Sigmoid colon (tissue), 7 donors: ENCODE measurements around the gene ASXL1. TPM values are rescaled to one million over a fixed set of nuclear protein-coding genes. Genes with fewer than 3 reads are reported as not detected.

ENCODE experiments used
- DNase-seq: peaks from one replicate; pipeline ENCODE4 v3.0.0-alpha.2; 2019
- H3K27ac ChIP-seq, 4 donors: fragments of 200-600 bp; sonication (generic); one replicate each; pipeline ENCODE4 v1.5.1; 2016 to 2019; ENCODE audit warnings: mild to moderate bottlenecking in 1 of 4
- H3K27me3 ChIP-seq, 3 donors: fragments of 200-600 bp; sonication (generic); one replicate each; pipeline ENCODE4 v1.5.1; 2019; ENCODE audit warnings: mild to moderate bottlenecking in 1 of 3
- H3K36me3 ChIP-seq, 4 donors: fragments of 200-600 bp; sonication (generic); one replicate each; pipeline ENCODE4 v1.5.1; 2016 to 2019
- H3K4me1 ChIP-seq, 4 donors: fragments of 200-600 bp; sonication (generic); one replicate each; pipeline ENCODE4 v1.5.1; 2017 to 2019
- H3K4me3 ChIP-seq, 4 donors: fragments of 200-600 bp; sonication (generic); one replicate each; pipeline ENCODE4 v1.5.1; 2017 to 2019; ENCODE audit warnings: mild to moderate bottlenecking in 2 of 4, moderate library complexity in 1 of 4
- H3K9me3 ChIP-seq, 4 donors: fragments of 200-600 bp in 3 of 4; sonication (generic) in 3 of 4; one replicate each; pipeline versions ENCODE4 v1.5.1 to v1.6.1; 2013 to 2019
- CTCF ChIP-seq, 4 experiments: fragments of 450-650 bp in 3 of 4; fragments of 200-600 bp in 1 of 4; IDR thresholded peaks; one replicate each; pipeline ENCODE4 v1.5.1; 2016 to 2019; ENCODE audit warnings: antibody characterized with exemption in 4 of 4, mild to moderate bottlenecking in 3 of 4, moderate library complexity in 2 of 4
- EP300 ChIP-seq, 4 donors: sonication (generic); formaldehyde crosslinking; IDR thresholded peaks; one replicate each; pipeline ENCODE4 v1.6.1; 2017; ENCODE audit warnings: antibody characterized with exemption in 4 of 4
- POLR2A ChIP-seq, 2 donors: fragments of 450-650 bp; IDR thresholded peaks; one replicate each; pipeline ENCODE4 v1.6.1; 2016; ENCODE audit warnings: antibody characterized with exemption in 2 of 2, mild to moderate bottlenecking in 2 of 2, moderate library complexity in 2 of 2
- POLR2AphosphoS5 ChIP-seq, 4 donors: sonication (generic); formaldehyde crosslinking; IDR thresholded peaks; one replicate each; pipeline ENCODE4 v1.6.1; 2017; ENCODE audit warnings: antibody characterized with exemption in 4 of 4
- WGBS, 2 donors: extraction: QIAGEN DNeasy Blood & Tissue Kit; methylation state at CpG; one replicate each; pipeline ENCODE4 v1.1.7; 2013; 5-methylcytosine and 5-hydroxymethylcytosine counted together
- intact Hi-C: fragments of 100-400 bp; cut with DNase I; formaldehyde crosslinking; loops from one replicate; pipeline ENCODE4 v1.15.1; 2023
- polyA plus RNA-seq, 3 donors: library from polyadenylated mRNA; stranded (reverse); fragments of 200-250 nt; gene quantifications; one replicate each; pipeline ENCODE4 v1.2.3, GENCODE V29; 2013
- total RNA-seq, 4 donors: library from RNA; depleted of rRNA; stranded (reverse); fragments of >200 nt; gene quantifications; one replicate each; pipeline ENCODE4 v1.1.0, GENCODE V29; 2016
- donor health status: healthy with polysubstance abuse.
- donor health status: Bipolar disorder and iron deficiency.
- donor health status: healthy.

Gene ASXL1
- total and polyA plus RNA-seq, 7 donors: 6.0 to 102 (median 46.7) TPM

DNA sequence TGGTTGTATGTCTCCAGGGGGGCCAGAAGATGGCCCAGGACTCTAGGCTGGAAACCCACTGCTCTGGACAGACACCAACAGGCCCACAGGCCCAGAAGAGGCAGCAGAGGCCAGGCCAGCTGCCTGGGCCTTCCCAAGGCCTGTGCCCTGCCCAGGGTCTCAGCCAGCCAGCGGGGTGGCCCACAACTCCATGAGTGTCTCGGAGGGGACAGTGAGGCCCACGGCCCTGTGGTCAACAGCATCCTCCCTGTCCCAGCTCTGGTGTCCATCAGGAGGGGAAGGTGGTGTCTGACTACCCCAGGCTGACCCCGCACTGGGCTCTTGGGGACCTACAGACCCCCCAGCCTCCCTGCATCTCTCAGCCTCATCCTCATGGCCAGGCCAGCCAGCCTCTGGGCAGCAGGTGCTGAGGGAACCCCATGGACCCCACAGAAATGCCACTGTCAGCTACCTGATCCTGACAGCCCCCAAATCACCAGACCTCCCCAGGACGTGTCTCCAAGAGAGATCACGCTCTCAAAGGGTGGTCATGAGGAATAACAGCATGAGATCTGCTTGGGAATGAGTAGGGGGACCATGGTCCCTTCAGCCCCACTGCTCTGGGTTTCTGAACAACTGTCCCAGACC lies 114.6 kb downstream of the ASXL1 start:
- no peak for DNase-seq

DNA sequence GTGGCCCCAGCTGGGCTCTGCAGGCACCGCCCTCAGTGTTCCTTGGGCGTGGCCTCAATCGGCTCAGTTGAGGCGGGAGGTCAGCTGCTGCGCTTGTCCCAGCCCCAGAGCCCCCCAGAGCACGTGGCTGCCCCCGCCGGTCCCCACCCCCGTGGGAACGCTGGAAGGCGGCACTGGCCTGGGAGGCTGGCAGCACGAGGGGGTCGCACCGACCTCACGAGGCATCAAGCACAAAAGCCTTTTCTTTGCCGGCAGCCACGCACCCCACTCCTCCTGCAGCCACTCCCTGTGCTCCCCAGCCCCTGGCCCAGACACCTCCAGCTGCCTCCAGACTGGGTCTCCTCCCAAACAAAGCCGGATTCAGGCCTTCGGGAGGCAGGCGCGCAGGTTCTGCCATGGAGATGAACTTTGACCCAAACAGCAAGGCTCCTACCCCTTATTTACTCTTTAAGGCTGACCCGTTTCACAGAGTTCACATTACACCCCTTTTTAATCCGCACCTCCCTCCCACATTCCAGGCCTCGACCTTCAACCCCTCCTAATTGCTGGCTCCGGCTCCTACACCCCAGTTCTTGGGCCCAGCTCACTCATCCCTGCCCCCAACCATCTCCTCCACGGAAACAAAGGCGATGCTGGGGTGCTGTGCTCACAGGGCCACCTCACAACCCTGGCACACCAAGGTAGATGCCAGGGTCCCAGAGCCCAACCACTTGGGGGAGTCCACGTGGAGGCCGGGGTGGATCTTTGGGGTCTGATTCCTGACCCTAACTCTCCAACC lies 115.3 kb downstream of the ASXL1 start:
- H3K4me3 ChIP-seq: peak overlapping the region in 3 of 4 donors; percentile 40 to 44 (median 44)
- WGBS, 2 donors: 10 to 56% methylated on average over 29 of the region's 29 CpGs
- no peak for DNase-seq
- no peaks in the 10 kb centered on the region for H3K36me3 ChIP-seq
- intact Hi-C loops: loop anchor here (2.0 kb wide), 1 partner anchor 115 kb away; the partner anchor contains the start of gene ASXL1
- H3K27ac ChIP-seq: peak overlapping the region; percentile 89 to 97 (median 94)
- TF ChIP-seq EP300 (IDR thresholded peaks at IDR 0.05) (no peak), POLR2AphosphoS5 (IDR thresholded peaks at IDR 0.05) (no peak)
- no peaks in the 10 kb centered on the region for H3K27me3 ChIP-seq
- no peaks in the 10 kb centered on the region for H3K9me3 ChIP-seq
- peaks cover 0 to 97% (median 96%) of the 10 kb centered on the region in 4 donors for H3K4me1 ChIP-seq

More for the DNA sequence above, 114.6 kb downstream of the ASXL1 start:
- H3K36me3 ChIP-seq: no peaks in the 10 kb centered on the region
- no peaks in the 10 kb centered on the region for H3K9me3 ChIP-seq
- TF ChIP-seq POLR2AphosphoS5 (IDR thresholded peaks at IDR 0.05) (no peak), CTCF (IDR thresholded peaks at IDR 0.05) (no peak), EP300 (IDR thresholded peaks at IDR 0.05) (no peak), POLR2A (IDR thresholded peaks at IDR 0.05) (no peak)
- H3K4me3 ChIP-seq: peak overlapping the region in 2 of 4 donors; percentile 40 to 44
- H3K27ac ChIP-seq: peak overlapping the region; percentile 89 to 97 (median 94)
- H3K27me3 ChIP-seq: no peaks in the 10 kb centered on the region
- WGBS, 2 donors: 77 to 86% methylated on average over 6 of the region's 6 CpGs
- intact Hi-C loops: no loop called here
- peaks cover 0 to 99% (median 97%) of the 10 kb centered on the region in 4 donors for H3K4me1 ChIP-seq

- Histone ChIP-seq H3K4me1 (peaks cover 0 to 100% (median 99%) of the 10 kb centered on the region in 4 donors), H3K27me3 (no peaks in the 10 kb centered on the region), H3K36me3 (no peaks in the 10 kb centered on the region), H3K4me3 (peak overlapping the region; percentile 12 to 44 (median 42)), H3K27ac (peak overlapping the region; percentile 89 to 97 (median 94)), H3K9me3 (no peaks in the 10 kb centered on the region)
- DNase-seq: no peak
- 22 to 64% methylated on average over 18 of the region's 18 CpGs for WGBS, 2 donors
- TF ChIP-seq POLR2A (IDR thresholded peaks at IDR 0.05) (no peak), POLR2AphosphoS5 (IDR thresholded peaks at IDR 0.05) (peak in 1 of 4 donors; percentile 15)
- intact Hi-C loops: loop anchor here (2.0 kb wide), 1 partner anchor 115 kb away; the partner anchor contains the start of gene ASXL1
Observed at GRCh38 chr20:32474009-32474716, 116.0 kb downstream of the ASXL1 start.

DNA sequence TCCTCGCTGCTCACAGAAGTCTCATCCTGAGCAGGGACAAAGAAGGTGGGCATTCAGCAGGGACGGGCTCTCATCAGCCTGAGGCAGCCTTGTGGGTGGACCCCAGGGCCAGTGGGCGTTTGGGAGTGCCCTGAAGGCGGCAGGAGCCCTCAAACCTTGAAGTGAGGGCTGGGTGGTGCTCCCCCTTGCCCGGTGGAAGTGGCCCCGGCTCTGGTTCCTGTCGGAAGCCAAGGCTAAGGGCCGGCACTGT lies 116.5 kb downstream of the ASXL1 start:
- WGBS, 2 donors: 7 to 28% methylated on average over 8 of the region's 8 CpGs
- no peaks in the 10 kb centered on the region for H3K27me3 ChIP-seq
- no peaks in the 10 kb centered on the region for H3K36me3 ChIP-seq
- peak overlapping the region; percentile 89 to 97 (median 94) for H3K27ac ChIP-seq
- H3K9me3 ChIP-seq: no peaks in the 10 kb centered on the region
- TF ChIP-seq POLR2A (IDR thresholded peaks at IDR 0.05): no peak
- TF ChIP-seq EP300 (IDR thresholded peaks at IDR 0.05): no peak
- TF ChIP-seq CTCF (IDR thresholded peaks at IDR 0.05): no peak
- no peak for TF ChIP-seq POLR2AphosphoS5 (IDR thresholded peaks at IDR 0.05)
- peak overlapping the region; percentile 12 to 44 (median 42) for H3K4me3 ChIP-seq
- intact Hi-C loops: loop anchor here (2.0 kb wide), 1 partner anchor 116 kb away; the partner anchor contains the start of gene ASXL1
- H3K4me1 ChIP-seq: peaks cover 0 to 100% (median 97%) of the 10 kb centered on the region in 4 donors
- no peak for DNase-seq

DNA sequence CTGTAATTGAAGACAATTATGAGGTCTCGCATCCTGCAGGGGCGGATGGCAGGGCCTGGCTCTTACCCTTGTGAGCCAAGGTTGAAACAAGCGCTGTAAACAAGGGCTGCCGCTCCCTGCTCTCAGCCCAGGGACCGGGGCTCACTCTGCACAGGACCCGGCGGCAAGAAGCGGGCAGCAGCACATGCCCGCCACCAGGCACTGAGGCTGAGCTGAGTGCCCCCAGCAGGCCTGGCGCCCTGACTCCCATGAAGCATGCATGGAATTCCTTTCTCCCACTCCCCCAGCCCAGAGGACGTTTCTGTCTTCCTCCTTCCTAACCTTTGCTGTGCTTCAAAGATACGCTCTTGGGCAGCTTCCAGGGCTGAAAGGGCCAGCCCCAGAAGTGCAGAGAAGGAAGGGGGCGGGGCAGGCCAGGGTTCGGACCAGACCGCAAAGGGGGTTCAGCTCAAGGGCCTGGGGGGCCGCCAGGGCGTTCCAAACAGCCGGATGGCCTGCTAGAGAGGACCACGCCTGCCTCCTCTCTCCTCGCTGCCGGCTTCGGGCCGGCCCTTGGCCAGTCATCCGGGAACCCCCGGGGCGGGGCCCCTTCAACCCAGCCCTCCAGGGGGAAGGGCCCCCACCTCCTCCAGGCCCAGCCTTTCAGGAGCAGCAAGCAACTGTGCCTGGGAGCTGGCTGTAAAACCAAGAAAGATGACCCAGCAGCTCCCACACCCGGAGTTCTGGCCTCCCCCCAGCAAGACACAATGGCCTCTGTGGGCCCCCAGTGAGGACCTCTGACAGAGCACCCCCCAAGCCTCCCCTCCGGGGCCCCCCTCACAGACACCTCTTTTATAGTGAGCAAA lies 117.1 kb downstream of the ASXL1 start:
- H3K4me3 ChIP-seq: peak overlapping the region; percentile 12 to 44 (median 42)
- H3K4me1 ChIP-seq: peaks cover 0 to 100% (median 96%) of the 10 kb centered on the region in 4 donors
- DNase-seq: peak; percentile 96
- H3K36me3 ChIP-seq: no peaks in the 10 kb centered on the region
- H3K9me3 ChIP-seq: no peaks in the 10 kb centered on the region
- peak in 1 of 2 donors; percentile 44 for TF ChIP-seq POLR2A (IDR thresholded peaks at IDR 0.05)
- peak in 1 of 4 experiments; percentile 26 for TF ChIP-seq CTCF (IDR thresholded peaks at IDR 0.05)
- no peak for TF ChIP-seq EP300 (IDR thresholded peaks at IDR 0.05)
- peak; percentile 44 to 78 (median 62) for TF ChIP-seq POLR2AphosphoS5 (IDR thresholded peaks at IDR 0.05)
- WGBS, 2 donors: 3 to 20% methylated on average over 28 of the region's 28 CpGs
- H3K27ac ChIP-seq: peak overlapping the region; percentile 89 to 97 (median 94)
- no peaks in the 10 kb centered on the region for H3K27me3 ChIP-seq
- intact Hi-C loops: loop anchor here (2.0 kb wide), 1 partner anchor 116 kb away; the partner anchor contains the start of gene ASXL1
